Skeletal muscle tissue (tissue), 4 donors: ENCODE data around the gene SAMD3. TPM values are rescaled to one million over a fixed set of nuclear protein-coding genes. Genes with fewer than 3 reads are reported as not detected.
"Not testable (repeated sequence)": the region's sequence is repeated elsewhere in the genome, so short reads cannot be mapped to it uniquely, and the experiment has no call there.

Experiments
- H3K27ac ChIP-seq: one replicate; pipeline ENCODE4 v1.7.0; 2013; ENCODE audit warnings: mild to moderate bottlenecking, low read depth, low read length, inconsistent platforms
- H3K27me3 ChIP-seq, 3 donors: one replicate each; pipeline ENCODE4 v1.7.0; 2013; ENCODE audit warnings: low read length in 3 of 3; ENCODE audit not compliant: control insufficient read depth in 3 of 3, insufficient read depth in 3 of 3
- H3K36me3 ChIP-seq, 3 donors: one replicate each; pipeline ENCODE4 v1.7.0; 2013; ENCODE audit warnings: low read length in 3 of 3; ENCODE audit not compliant: control insufficient read depth in 3 of 3, insufficient read depth in 3 of 3
- H3K4me1 ChIP-seq, 3 donors: one replicate each; pipeline ENCODE4 v1.7.0; 2013; ENCODE audit warnings: low read length in 3 of 3, mild to moderate bottlenecking in 3 of 3; ENCODE audit not compliant: control insufficient read depth in 3 of 3, insufficient read depth in 3 of 3
- H3K4me3 ChIP-seq, 3 donors: one replicate each; pipeline ENCODE4 v1.7.0; 2013; ENCODE audit warnings: low read length in 3 of 3
- H3K9ac ChIP-seq, 3 donors: one replicate each; pipeline ENCODE4 v1.7.0; 2013; ENCODE audit warnings: low read length in 3 of 3, mild to moderate bottlenecking in 3 of 3, moderate library complexity in 2 of 3, low read depth in 1 of 3
- H3K9me3 ChIP-seq, 3 donors: one replicate each; pipeline ENCODE4 v1.7.0; 2013; ENCODE audit warnings: low read length in 3 of 3; ENCODE audit not compliant: control insufficient read depth in 3 of 3
- total RNA-seq: library from RNA; depleted of rRNA; stranded (reverse); fragments of >200 nt; gene quantifications from one replicate; pipeline ENCODE4 v1.2.3, GENCODE V29; 2014
- donor health status: Osteomylitis.

SAMD3 gene
- total RNA-seq, 1 donor from 2014 or later: 8.9 TPM

DNA sequence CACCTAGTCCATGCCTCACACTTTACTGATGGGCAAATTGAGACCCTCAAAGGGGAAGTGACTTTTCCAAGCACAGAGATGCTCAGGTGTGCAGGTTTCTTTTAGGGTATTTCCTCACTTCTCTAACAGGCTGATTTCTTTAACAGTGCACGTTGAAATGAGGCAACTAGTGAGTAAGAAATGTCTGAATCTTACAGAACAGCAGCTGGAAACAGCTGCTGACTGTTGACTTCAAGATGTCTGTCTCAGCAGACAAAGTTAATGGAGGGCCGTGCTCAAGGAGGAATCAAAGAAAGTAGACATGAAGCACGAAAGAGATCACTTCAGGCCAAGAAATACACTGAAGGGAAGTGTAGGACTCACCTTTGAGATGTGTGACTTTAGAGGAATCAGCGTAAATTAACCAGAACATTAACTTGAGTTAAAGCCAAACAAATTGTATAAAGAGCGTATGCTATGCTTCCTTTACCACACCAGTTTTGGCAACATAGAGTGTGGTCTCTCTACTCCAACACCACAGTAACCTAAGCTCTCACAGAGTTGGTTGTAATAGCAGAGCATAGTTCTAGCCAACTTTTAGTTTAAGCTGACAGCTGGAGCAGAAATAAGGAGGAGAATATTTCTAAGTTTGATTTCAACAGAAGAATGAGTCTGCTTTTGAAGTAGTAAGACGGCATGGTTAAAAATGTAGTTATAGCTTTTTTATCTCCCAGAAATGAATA, 60.9 kb downstream of the SAMD3 start:
- H3K4me3 ChIP-seq: no peak overlapping the region
- no peaks in the 10 kb centered on the region for H3K27me3 ChIP-seq
- no peak overlapping the region for H3K27ac ChIP-seq
- no peaks in the 10 kb centered on the region for H3K36me3 ChIP-seq
- no peak overlapping the region for H3K9ac ChIP-seq
- no peaks in the 10 kb centered on the region for H3K4me1 ChIP-seq
- no peaks in the 10 kb centered on the region for H3K9me3 ChIP-seq

DNA sequence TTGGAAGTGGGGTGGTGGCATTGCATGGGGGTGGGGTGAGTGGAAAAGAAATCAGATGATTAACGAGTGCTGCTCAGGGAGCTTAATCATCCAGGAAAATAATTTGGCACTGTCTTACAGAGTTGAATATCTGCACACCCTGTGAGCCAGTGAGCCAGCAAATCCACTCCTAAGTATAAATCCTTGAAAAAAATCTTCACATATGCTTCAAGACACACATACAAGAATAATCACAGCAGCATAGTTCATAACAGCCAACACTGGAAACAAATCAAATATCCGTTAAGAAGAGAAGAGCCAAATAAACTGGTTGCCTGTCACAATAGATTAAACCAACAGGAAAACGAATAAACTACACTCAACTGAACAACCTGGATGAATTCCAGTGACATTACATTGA, 62.8 kb downstream of the SAMD3 start:
- no peak overlapping the region for H3K4me3 ChIP-seq
- no peaks in the 10 kb centered on the region for H3K9me3 ChIP-seq
- H3K36me3 ChIP-seq: no peaks in the 10 kb centered on the region
- H3K9ac ChIP-seq: no peak overlapping the region
- H3K27me3 ChIP-seq: no peaks in the 10 kb centered on the region
- no peak overlapping the region for H3K27ac ChIP-seq
- H3K4me1 ChIP-seq: no peaks in the 10 kb centered on the region

DNA sequence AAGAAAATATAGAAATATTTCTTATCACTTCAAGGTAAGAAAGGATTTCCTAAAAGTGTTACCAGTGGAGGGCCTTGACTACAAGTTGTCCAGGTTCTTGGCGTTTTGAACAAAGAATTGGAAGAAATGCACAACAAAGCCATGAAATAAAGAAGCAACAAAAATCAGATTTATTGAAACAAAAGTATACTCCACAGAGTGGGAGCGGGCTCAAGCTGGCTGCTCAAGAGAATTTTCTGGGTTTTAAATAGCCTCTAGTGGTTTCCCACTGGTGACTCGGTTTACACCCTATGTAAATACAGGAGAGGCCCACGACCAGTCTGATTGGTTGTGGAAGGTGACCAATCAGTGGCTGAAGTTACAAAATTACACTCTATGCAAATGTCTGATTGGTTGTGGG, 64.2 kb downstream of the SAMD3 start:
- H3K4me3 ChIP-seq: no peak overlapping the region
- no peaks in the 10 kb centered on the region for H3K9me3 ChIP-seq
- H3K27me3 ChIP-seq: no peaks in the 10 kb centered on the region
- H3K36me3 ChIP-seq: no peaks in the 10 kb centered on the region
- no peaks in the 10 kb centered on the region for H3K4me1 ChIP-seq
- no peak overlapping the region for H3K9ac ChIP-seq
- no peak overlapping the region for H3K27ac ChIP-seq

DNA sequence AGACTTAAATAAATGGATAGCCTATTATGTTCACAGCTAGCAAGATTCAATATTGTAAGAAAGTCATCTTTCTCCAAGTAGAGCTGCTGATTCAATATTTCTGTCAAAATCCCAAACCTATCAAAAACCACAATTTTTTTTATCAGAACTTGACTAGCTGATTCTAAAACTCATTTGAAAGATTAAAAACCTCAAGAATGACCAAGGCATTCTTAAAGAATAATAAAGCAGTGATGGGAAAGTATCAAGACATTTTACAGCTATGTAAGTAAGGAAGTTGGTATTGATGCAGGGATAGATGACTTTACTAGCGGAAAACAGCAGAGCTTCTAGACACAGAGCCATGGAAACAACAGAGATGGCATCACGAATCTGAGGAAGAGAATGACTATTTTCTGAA, 64.7 kb downstream of the SAMD3 start:
- Histone ChIP-seq H3K27ac (no peak overlapping the region), H3K4me3 (no peak overlapping the region), H3K4me1 (no peaks in the 10 kb centered on the region), H3K9me3 (no peaks in the 10 kb centered on the region), H3K9ac (no peak overlapping the region), H3K36me3 (no peaks in the 10 kb centered on the region), H3K27me3 (no peaks in the 10 kb centered on the region)

DNA sequence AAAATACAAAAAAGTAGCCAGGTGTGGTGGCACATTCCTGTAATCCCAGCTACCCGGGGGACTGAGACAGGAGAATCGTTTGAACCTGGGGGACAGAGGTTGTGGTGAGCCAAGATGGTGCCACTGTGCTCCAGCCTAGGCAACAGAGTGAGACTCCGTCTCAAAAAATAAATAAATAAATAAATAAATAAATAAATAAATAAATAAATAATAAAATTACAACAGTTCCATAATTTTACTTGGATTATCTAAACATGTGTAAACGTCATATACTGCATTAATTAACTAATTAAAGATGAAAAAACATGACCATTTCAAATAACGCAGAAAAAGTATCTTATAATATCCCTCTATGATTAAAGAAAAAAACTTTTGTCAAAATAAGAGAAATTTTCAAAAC, 65.8 kb downstream of the SAMD3 start:
- Histone ChIP-seq H3K4me3 (no peak overlapping the region), H3K4me1 (no peaks in the 10 kb centered on the region), H3K27ac (no peak overlapping the region), H3K27me3 (no peaks in the 10 kb centered on the region), H3K9ac (no peak overlapping the region), H3K36me3 (no peaks in the 10 kb centered on the region), H3K9me3 (no peaks in the 10 kb centered on the region)

DNA sequence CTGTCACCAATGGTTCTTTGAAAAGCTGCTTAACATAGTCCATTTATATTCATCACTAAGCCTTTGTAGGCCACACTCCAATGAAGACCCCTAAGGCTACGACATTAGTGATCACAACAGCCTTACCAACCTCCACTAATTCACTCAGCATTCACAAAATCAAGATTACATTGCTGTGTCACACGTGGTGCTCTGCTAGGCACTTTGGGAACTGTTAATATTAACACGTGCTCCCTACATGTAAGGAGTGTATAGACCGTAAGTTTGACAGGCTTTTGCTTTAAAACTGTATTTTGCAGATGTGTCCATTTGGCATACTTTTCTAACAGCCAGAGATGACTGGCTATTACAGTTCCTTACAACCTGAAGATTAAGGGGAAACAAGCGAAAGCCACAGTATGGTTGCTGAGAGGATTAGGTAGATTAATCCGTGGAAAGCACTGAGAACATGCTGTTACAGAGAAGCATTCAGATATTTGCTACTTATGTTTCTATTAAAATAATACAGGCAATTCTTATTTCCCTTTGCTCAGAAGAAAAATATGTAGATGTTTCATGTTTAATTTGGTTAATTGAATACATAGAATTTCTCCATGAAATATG, 69.7 kb downstream of the SAMD3 start:
- no peaks in the 10 kb centered on the region for H3K4me1 ChIP-seq
- no peaks in the 10 kb centered on the region for H3K9me3 ChIP-seq
- H3K27me3 ChIP-seq: no peaks in the 10 kb centered on the region
- no peak overlapping the region for H3K27ac ChIP-seq
- H3K9ac ChIP-seq: no peak overlapping the region
- H3K36me3 ChIP-seq: no peaks in the 10 kb centered on the region
- no peak overlapping the region for H3K4me3 ChIP-seq

DNA sequence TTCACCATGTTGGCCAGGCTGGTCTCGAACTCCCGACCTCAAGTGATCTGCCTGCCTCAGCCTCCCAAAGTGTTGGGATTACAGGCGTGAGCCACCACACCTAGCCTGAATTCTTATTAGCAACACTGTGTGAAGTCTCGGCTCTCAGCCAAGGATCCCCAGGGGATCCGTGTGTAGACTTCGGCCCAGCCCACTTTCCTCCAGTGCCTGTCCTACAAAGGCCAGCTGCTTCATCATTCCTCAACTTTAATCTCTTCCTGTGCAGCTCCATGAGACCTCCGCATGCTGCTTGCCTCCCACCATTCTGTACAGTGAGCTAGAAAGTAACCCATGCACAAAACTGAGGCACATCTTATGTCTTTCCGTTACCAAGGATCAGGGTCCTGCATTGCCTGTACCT, 71.8 kb downstream of the SAMD3 start:
- no peak overlapping the region for H3K9ac ChIP-seq
- H3K27me3 ChIP-seq: no peaks in the 10 kb centered on the region
- H3K4me3 ChIP-seq: no peak overlapping the region
- no peaks in the 10 kb centered on the region for H3K9me3 ChIP-seq
- H3K27ac ChIP-seq: no peak overlapping the region
- no peaks in the 10 kb centered on the region for H3K4me1 ChIP-seq
- no peaks in the 10 kb centered on the region for H3K36me3 ChIP-seq

DNA sequence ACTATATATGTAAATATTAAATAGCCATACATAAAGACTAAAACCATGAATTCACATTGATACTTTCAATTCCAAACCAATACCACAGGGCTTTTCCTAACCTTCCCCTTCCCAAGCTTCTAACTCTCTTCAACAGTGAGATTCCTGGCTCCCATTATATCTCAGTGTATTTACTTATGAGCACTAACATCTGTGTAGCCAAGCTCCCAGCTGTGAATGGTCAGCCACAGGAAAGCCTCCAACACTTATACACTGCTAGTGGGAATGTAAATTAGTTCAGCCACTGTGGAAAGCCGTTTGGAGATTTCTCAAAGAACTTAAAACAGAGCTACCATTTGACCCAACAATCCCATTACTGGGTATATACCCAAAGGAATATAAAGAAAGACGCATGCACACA, 73.7 kb downstream of the SAMD3 start:
- H3K27me3 ChIP-seq, H3K4me1 ChIP-seq, H3K9me3 ChIP-seq, H3K27ac ChIP-seq, H3K9ac ChIP-seq, H3K4me3 ChIP-seq, H3K36me3 ChIP-seq: not testable (repeated sequence)

DNA sequence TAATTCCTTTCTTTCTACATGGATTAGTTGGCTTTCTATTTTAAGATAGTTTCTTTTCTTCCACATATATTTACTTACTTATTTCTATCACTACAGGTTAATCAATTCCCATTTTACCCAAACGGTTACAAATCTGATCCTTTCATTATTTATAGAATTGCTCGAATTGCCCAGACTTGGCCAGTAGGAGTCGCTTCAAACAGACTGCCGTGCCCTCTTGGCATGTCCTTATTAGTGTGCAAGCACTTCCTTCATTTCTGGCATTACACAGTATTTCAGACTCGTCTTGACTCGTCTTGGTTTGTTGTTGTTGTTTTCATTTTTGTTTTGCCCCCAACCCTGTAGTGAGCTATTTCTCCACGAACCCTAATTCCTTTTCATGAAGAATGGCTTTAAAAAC, 74.6 kb downstream of the SAMD3 start:
- H3K27me3 ChIP-seq: no peaks in the 10 kb centered on the region
- no peaks in the 10 kb centered on the region for H3K36me3 ChIP-seq

DNA sequence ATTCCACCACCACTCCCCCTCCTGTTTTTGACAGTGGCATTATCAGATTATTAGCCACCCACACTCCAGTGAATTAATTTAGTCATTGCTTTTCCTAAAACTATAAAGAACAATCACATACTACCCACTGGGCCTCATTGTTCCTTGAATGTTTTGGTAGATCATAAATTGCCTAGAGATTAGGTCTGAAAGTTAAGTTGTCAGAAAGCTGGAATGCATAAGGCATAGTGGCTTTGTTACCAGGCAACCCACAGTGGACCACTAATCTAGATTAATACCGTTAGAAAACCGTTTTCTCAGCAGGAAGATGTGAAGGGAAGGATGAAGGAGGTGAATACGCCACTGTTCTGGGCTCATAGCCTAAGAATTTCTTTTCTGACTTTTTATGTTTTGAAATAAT, 75.6 kb downstream of the SAMD3 start:
- no peak overlapping the region for H3K4me3 ChIP-seq

More for the DNA sequence above, 74.6 kb downstream of the SAMD3 start:
- Histone ChIP-seq H3K9ac (no peak overlapping the region), H3K4me3 (no peak overlapping the region), H3K9me3 (no peaks in the 10 kb centered on the region), H3K4me1 (no peaks in the 10 kb centered on the region), H3K27ac (no peak overlapping the region)

More for the DNA sequence above, 75.6 kb downstream of the SAMD3 start:
- Histone ChIP-seq H3K27me3 (no peaks in the 10 kb centered on the region), H3K36me3 (no peaks in the 10 kb centered on the region), H3K4me1 (no peaks in the 10 kb centered on the region), H3K9ac (no peak overlapping the region), H3K27ac (no peak overlapping the region), H3K9me3 (no peaks in the 10 kb centered on the region)
